ENCODE measurements around the gene ACKR3.

ACKR3 gene

GRCh38 chr2:236549165-236549564 lies 20.5 kb upstream of the ACKR3 start:
- no peak for DNase-seq (ENCODE audit: low read depth in 2 of 2)

- DNase-seq (ENCODE audit: low read depth in 2 of 2), result no peak
Observed at GRCh38 chr2:236550290-236550689, 19.3 kb upstream of the ACKR3 start.

DNA sequence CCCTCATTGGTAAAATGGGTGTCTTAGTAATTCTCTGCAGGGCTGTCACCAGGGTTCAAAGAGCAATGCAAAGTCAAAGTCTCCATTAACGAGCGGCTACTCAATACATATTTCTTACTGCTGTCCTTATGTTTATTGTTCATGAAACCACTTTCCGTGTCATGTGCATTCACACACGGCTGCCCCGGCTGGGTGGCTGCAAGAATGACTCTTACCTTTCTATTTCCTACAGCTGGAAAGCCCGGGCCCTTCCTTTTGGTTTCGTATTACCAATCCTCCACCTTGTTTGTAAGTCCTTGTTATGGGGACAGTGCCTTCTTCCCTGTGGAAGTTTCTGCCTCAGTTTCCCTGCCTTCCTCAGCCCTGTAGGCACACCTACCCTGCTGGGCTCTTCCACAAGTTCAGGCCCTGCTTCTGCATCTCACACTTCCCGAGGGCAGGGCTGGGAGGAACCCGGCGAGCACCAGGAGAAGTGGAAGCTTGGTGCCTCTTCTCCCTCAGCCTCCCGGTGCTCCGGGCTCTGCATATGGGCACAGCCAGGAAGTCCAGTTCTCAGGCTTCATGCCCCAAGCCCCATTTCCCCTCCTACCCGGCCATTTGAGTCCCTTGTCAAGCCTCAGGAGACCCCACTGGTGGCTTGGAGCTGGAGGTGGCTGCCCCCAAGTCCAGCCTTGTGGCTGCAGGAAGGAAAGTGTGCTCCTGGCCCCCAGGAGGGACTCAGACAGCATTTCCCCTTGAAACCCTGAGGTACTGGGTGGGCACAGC lies 18.7 kb upstream of the ACKR3 start:
- no peak for DNase-seq (ENCODE audit: low read depth in 2 of 2)

DNA sequence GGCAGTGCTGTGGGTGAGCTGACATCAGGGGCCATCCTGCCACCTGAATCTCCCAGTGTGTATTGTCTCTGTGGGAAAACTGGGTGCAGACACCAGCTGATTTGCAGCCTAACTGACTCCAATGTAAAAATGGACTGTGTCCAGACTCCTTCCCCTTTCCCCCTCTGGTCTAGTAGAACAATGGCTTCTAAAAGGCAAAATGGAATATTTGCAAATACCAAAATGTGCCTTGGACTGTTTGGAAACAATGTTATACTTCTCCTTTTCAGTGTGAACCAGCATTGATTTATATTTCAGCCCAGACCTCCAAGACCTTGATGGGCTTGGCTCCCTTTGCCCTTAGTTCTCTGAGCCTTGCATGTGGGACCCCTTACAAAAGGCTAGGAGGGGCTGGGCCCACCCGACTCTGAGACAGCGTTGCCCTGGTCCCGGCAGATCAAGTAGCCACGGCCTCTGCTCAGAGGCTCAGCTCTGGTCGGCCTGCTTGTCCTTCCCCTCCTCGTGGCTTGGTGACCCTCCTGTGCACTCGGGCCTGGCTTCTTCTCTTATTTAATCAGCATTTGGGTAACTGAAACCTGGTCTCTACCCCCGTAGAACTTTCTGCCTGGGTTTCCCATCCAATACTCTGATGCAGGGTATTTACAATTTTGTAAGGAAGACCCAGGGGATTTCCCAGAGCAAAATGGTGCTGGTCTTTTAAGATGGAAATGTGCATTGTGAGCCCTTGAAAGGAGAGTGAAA lies 18.0 kb upstream of the ACKR3 start:
- no peak for DNase-seq (ENCODE audit: low read depth in 2 of 2)

GRCh38 chr2:236552212-236552542 lies 17.4 kb upstream of the ACKR3 start:
- DNase-seq (ENCODE audit: low read depth in 2 of 2), result no peak

GRCh38 chr2:236552581-236553363 lies 16.9 kb upstream of the ACKR3 start:
- DNase-seq (ENCODE audit: low read depth in 2 of 2), result no peak

GRCh38 chr2:236553522-236553921 lies 16.1 kb upstream of the ACKR3 start:
- DNase-seq (ENCODE audit: low read depth in 2 of 2), result no peak

- no peak for DNase-seq (ENCODE audit: low read depth in 2 of 2)
Observed at GRCh38 chr2:236554629-236555282, 14.9 kb upstream of the ACKR3 start.

- DNase-seq (ENCODE audit: low read depth in 2 of 2), result no peak
Observed at GRCh38 chr2:236555481-236555880, 14.1 kb upstream of the ACKR3 start.

- DNase-seq (ENCODE audit: low read depth in 2 of 2), result no peak
Observed at GRCh38 chr2:236557306-236558030, 12.2 kb upstream of the ACKR3 start.

DNA sequence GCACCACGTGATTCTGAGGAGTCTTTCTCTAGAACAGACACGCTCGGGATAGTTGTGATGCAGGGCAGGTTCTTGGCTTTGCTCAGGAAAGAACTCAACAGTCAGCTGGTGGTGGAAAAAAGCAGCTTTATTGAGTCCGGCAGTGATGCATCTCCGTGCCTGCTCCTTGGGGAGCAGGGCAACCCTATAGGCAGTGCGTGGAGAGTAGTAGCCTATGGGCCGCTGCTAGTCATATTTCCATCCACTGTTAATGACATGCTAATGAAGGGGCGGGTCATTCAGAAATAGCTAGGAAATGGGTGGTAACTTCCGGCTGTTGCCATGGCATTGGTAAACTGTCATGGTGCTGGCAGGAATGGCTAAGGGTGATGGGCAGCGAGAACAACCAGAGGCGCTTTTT lies 11.6 kb upstream of the ACKR3 start:
- no peak for DNase-seq (ENCODE audit: low read depth in 2 of 2)

DNA sequence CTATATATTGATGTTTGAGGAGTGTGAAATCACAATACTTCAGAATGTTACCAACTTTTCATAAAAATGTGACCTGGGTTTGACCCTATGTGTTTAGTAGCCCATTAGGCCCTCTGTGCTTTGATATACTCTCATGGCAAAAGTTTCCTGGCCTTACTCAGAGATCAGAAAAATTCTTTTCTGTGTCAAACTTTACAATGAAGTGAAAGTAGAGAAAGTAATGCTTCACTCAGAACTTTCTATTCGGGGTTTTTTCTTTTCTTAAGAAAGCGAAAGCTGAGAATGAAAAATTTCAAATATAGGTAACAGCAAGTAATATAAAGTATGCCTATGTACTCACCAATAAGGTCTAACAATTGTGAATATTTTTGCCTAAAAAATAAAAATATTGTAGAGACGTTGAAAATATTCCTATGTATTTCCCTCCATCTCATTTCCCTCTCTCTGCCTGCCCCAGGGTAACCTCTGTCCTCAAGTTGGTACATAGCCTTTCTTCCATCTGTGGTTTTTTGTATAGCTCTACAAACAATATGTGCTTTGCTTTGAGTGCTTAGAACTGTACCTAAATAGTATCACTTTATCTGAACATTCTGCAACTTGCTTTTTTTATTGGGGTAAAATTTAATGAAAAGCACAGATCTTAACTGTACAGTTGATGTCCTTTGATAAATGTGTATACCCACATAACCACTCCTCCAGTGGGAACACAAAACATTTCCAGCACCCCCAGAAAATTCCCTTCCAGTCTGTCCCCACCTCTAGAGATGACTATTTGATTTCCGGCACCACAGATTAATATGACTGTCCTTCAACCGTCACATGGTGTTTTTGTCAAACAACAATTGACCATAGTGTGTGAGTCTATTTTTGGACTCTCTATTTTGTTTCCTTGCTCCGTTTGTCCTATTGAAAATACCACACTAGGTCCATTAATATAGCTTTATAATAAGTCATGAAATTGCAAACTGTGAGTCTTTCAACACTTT lies 10.3 kb upstream of the ACKR3 start:
- DNase-seq (ENCODE audit: low read depth in 2 of 2), result no peak

DNA sequence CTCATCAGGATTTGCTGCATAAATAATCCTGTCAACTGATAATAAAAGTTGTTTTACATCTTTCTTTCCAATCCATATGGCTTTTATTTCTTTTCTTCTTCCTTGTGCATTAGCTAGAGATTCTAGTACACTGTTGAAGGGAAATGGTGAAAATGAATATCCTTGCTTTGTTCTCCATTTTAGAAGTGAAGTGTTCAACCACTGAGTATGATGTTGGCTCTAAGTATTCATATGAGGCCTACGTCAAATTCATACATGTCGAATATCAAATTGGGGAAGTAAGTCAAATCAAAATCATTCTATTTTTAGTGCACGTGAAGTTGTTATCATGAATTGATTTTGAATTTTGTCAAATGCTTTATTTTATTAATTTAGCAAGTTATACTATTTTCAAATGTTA lies 7.8 kb upstream of the ACKR3 start:
- no peak for DNase-seq (ENCODE audit: low read depth in 2 of 2)

- DNase-seq (ENCODE audit: low read depth in 2 of 2), result no peak
Observed at GRCh38 chr2:236562434-236562833, 7.2 kb upstream of the ACKR3 start.

DNA sequence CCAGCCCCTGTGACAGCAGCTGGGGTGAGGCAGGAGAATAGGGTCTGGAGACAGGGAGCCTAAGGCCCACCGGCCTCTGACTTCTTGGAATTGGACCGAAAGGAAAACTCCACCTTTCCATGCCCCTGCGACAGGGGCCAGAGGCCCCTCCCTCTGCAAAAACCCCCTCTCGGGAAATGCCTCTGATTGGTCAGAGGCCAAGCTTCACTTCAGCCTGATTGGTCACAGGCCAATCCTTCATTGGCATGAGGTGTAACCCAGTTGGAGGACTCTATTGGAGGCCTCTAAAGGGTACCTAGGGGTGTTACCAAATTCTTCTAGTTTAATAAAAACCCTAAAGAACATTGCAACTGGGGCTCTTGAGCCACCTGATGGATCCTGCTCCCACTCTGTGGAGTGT lies 5.7 kb upstream of the ACKR3 start:
- DNase-seq (ENCODE audit: low read depth in 2 of 2), result no peak

DNA sequence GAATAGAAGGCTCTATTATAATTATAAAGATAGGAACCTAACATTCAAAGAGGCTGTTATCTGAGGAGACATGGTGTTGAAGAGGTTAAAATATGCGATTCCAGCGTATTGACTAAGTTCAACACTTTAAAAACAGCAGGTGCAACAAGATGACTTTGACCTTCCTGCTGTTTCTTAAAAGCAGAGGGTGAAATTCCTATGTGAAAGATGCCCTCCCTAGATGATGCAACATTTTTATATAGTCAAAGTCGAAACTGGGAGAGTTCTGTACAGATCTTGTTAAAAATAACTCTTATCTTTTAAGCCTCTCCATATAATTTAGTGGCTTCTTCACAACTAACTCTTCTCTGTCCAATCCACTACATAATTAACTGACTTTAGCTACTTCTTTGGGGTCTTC lies 4.4 kb upstream of the ACKR3 start:
- DNase-seq (ENCODE audit: low read depth in 2 of 2), result no peak

- DNase-seq (ENCODE audit: low read depth in 2 of 2), result no peak
Observed at GRCh38 chr2:236565879-236566402, 3.7 kb upstream of the ACKR3 start.

GRCh38 chr2:236566596-236566995 lies 3.0 kb upstream of the ACKR3 start:
- DNase-seq (ENCODE audit: low read depth in 2 of 2), result no peak

DNA sequence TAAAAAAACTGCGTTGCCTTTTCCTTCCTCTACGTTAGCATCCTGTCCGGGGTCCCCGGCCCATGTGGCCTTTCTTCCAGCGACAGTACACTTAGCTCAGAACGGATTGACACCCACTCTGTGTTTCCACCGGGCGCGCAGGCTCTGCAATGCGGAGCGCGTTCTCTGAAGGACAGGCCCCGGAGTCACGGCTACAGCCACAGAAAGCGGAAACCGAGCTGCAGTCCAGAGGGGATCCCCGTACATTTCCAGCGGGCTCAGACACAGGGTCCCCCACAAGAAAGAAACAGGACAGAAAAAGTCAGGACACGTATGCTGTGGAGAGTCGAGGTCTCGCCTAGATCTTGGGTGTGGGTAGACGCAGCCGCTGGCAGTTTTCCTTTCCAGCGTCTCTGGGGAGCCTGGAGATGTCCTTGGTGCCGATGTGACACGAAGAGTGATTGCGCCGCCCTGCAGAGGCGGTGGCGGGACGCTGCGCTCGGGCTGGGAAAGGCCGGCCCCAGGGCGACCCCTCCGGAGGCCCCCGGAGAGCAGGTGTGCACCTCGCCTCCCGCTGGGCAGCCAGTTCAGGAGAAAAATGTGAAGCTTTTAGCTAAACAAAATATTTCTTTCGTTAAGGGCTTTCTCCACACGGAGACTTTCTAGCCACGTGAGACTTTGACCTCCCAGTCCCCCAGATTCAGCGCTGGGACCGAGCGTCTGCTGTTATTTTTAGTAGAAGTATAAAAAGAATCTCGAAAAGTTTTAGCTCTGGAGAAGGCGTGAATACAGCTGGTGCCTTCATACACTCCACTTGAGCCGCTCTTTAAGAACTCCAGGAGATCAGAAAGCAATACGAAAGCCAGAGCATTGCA lies 1.3 kb upstream of the ACKR3 start:
- DNase-seq (ENCODE audit: low read depth in 2 of 2), result no peak

Data from stimulated activated CD4-positive, alpha-beta T cell treated with anti-CD3 and anti-CD28 coated beads, Interleukin-1b, Interleukin-23, amount 100 ng/mL, for 1 hour (primary cell).